Ecto neural progenitor cell (in vitro differentiated cells): ENCODE measurements around the gene COL16A1.
"Not testable (repeated sequence)": the region's sequence is repeated elsewhere in the genome, so short reads cannot be mapped to it uniquely, and the experiment has no call there.

Experiments
- DNase-seq: peaks from one replicate; pipeline ENCODE4 v3.0.0-alpha.2; 2018; ENCODE audit warnings: low spot score

COL16A1 gene

DNA sequence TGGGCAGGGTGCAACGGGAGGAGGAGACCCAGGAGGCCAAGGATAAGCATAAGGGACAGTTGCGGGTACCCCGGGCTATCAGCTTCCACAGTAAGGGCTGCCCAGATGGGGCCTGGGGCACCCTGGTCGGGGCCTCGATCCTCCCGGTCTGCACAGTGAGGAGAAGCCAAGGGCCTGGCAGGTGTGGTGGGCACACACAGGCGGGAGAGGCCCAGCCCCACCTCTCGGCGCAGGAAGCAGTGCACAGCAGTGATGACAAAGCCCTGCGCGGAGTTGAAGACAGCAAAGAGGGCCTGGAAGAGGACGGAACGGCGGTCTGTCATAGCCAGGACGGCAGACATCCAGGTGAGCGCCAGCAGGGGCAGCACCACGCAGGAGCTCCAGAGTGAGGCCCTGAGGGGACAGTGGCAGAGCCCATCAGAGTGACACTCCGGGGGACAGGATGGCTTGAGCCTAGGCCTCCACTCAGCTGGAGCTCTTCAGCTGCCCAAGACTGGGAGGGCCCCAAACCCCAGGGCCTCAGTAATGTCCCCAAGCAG, 29.0 kb upstream of the COL16A1 start:
- DNase-seq: no peak

DNA sequence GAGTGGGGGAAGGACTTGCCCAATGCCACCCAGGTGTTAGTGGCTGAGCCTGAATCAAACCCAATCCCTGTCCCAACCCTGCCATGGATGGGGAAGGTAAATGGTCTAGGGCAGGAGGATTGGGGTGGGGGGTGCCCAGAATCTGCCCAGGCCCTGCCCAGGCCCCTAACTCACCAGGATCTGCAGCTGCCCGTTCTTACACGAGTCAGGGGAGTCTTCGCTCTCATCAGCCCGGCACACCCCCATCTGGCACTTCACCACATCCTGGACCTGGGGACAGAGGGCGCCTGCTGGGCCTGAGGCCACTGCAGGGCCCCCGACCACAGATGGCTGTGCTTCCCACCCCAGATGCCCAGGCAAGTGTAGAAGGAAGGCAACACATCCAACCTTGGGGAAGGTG, 28.5 kb upstream of the COL16A1 start:
- DNase-seq: no peak

DNA sequence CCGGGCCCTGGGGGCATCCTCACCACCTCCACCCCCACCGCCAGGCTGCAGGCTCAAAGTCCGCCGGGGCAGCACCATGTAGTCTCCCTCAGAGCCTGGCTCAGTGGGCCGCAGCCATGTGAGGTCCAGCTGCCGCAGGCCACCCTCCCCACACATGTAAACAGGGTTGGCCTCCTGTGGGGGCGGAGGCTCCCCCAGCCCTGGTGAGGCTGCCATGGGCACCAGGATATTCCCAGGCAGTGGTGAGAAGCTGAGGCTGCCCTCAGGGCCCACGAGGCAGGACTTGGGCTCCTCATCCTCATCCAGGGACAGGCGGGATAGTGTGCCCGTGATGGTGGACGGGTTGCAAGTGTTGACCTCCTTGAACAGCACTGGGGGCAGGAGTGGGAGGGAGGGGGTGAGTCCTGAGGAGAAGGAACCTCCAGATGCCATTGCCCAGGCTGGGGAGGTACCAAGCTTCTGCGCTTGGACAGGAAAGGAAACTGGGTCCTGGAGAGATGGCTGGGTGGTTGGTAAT, 27.3 kb upstream of the COL16A1 start:
- DNase-seq: no peak

DNA sequence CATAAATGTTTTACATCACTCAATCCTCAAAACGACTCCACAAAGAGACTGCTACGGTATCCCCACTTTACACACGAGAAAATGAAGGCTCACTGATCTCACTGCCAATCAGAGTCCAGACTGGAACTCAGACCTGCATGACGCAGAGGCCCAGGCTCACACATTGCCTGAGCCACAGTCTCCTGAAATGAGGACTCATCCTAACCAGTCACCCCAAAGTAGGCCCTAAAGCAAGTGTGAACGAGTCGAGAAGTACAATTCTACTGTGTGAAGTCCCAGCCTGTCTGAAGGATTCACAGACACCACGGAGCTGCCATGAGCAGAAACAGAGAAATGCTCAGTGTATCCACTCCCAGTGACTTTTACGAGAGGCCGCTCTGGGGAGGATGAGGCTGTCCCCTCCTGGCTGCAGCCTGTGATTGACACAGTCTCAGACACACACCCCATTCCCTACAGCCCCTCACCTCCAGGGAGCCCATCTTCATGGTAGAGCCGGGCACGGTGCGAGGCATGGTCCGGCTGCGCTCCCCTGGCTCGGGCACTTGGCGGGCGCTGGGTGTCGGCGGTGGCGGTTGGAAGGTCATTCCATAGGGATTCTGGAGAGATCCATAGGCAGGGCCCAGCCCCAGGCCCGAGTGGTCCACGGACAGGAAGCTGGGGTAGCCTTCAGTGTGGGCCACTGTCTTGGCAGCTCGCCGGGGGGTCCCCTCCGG, 26.7 kb upstream of the COL16A1 start:
- DNase-seq: no peak

DNA sequence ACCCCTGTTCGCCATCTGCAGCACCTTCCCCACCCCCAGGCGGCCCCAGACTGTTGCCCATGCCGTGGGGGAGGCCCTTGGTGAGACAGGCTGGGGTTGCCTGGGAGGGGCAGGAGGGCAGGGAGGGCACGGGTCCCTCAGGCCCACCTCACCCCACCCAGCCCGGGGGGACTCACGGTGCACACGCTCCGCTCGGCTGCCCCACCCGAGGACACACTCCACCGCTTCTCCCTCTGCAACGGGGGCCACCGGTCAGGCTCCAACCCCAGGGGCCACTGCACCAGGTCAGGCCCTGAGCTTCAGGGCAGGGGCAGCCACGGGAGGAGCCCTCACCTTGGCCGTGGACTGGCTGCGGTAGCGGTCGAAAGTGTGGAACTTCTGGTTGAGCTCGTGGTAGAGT, 24.0 kb upstream of the COL16A1 start:
- no peak for DNase-seq

DNA sequence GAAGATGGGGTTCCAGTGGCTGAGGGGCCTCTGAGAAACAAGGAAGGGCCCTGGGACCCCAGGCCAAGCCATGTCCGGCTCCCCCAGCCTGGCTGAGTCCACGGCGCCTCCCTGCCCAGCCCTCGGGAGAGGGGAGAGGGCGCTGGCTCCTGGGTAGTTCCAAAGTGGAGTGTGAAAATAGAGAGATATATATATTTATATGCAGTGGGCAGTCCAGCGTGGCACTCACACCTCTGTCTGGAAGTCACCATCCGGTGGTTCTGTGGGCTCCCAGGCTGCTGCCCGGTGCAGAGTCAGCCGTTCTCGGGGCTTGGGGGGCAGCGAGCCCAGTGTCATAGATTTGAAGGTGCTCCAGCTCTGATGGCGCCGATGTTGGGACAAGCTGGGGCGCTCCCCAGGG, 23.4 kb upstream of the COL16A1 start:
- DNase-seq: no peak

DNA sequence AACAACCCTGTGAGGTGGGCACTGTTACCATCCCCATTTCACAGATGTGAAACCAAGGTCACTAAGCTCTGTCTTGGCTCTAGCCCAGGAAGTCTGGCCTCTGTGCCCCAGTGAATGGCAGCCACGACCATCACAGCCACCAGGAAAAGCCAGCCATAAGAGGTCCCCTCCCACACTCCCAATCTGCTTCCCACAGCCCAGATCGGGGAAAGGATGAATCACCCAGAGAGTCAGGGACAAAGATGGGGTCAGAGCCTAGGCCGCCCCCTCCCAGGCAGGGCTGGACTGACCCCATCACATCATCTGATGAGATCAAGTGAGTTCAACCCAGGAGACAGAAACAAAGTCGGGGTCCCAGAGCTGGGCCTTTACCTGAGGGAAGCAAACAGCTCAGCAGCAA, 22.9 kb upstream of the COL16A1 start:
- no peak for DNase-seq

DNA sequence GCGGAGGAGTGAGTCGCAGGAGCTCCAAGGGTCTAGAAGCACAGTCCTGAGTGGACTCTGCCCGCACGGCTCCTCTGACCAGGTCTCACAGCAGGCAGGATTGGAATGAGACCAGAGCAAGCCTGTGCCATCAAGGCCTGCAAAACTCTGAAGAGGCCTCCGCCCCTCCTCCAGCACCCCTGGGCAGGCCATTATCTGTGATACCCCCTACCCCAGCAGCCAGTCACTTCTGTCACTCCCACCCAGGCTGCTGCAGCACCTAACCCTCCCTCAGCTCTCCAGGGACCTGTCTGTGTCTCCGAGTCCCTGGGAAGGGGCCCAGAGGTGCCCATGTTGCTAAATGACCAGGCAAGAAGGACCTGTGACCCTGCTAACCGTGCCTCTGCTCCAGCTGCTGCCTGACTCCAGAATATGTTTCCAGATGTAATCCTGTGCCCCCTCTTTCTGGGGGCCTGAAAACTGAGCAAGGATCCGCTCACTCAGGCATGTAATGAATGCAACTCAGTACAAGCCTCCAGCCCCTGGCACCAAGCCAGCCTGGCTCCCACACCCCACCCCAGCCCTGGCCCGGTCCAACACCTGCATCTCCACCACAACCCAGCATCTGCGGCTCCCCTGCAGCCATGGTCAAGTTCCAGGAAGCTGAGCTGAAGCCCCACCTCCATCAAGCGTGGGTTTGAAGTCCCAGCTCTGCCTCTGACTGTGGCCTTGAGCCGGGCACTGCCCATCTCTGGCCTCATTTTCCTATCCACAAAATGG, 22.1 kb upstream of the COL16A1 start:
- DNase-seq: no peak

DNA sequence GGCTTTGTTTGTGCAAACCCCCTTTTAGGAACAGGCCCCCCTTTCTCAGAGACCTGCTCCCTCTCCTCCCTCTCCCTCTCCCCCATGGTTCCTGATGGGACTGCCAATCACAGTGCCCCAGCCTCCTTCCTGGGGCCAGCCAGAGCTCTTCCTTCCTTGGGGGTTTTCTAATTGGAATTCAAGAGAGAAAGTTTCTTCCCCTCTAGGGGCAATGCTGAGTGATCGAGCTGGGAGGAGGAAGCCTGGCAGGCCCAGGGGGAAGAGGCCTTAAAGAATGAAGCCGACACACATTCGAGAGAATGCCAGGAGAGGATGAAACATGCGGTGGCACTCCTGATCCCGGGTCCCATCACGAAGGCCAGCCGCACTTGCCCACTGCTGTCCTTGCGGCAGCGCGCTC, 21.3 kb upstream of the COL16A1 start:
- DNase-seq: no peak

DNA sequence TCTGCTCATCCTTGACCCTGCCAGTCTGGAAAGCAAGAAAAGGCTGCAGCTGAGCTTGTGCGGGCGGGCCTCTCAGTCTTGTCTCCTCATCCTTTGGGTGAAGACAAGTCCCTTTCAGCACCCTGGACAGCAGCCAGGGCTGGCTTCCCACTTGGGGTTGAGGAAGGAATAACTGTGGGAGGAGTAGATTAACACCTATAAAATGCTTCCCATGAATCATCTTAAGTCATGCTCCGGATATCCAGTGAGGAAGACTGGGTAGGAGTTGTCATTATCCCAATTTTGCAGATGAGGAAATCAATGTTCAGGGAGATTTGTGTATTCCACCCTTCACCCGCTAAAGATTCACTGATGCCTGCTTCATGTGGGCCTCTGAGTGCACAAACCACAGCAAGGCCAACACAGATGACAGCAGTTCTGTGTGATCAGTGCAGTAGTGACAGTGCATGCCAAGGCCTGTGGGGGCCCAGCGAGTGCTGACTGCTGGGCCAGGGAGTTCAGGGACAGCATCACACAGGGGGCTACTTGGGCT, 20.1 kb upstream of the COL16A1 start:
- DNase-seq: peak; percentile 87

DNA sequence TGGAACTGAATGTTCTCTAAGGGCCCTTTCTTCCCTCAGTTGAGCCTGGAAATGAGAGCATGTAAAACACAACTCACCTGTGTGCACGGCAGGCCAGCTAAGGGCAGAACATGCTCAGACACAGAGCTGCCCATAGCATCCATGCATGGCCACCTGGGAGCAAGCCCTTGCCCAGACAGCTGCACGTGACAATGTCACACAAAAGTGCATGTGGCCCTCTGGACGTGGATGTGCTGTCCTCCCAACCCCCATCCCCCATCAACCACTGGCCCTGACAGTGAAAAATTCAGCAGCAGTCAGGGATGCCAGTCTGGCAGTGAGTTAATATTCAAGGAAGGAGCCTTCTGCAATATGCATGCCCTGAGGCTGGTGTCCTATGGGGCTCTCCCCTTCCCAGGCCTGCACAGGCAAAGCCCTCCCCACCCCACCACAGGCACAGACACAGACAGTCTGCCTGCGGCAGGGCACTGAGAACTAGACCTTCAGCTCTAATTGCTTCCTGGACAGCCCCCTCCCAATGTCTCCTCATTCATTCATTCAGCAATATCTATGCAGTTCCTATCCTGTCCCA, 14.6 kb upstream of the COL16A1 start:
- DNase-seq: no peak

DNA sequence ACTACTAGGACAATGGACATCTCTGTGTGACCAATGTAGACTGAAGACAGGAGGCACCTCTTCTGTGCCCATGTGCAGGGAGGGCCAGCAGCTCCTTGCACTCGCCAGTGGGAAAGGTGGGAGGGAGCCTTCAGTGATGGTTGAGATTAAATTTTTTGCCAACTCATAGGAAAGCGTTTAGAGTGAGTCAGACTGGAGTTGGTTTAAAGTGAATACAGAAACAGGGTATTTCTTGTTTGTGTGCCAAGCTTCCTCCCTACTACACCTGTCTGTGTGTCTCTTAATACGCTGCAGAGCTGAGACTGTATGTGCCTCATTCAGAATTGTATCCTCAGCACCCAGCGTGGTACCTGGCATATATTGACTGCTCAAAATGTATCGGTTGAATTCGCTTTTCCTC, 13.5 kb upstream of the COL16A1 start:
- DNase-seq: no peak

DNA sequence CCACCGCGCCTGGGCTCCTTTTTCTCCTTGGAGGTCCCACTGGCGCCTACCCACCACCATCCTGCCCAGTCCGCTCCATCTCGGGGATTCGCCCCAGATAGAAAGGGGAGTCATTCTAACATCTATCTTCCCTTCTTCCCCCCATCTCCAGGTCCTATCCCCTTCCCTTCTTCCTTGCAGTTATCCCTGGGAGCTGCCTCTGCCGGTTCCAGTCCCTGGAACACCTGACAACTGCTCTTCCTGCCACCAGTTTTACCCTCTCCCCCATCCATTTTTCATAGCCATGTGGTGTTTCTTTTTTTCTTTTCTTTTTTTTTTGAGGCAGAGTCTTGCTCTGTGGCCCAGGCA, 12.0 kb upstream of the COL16A1 start:
- no peak for DNase-seq

DNA sequence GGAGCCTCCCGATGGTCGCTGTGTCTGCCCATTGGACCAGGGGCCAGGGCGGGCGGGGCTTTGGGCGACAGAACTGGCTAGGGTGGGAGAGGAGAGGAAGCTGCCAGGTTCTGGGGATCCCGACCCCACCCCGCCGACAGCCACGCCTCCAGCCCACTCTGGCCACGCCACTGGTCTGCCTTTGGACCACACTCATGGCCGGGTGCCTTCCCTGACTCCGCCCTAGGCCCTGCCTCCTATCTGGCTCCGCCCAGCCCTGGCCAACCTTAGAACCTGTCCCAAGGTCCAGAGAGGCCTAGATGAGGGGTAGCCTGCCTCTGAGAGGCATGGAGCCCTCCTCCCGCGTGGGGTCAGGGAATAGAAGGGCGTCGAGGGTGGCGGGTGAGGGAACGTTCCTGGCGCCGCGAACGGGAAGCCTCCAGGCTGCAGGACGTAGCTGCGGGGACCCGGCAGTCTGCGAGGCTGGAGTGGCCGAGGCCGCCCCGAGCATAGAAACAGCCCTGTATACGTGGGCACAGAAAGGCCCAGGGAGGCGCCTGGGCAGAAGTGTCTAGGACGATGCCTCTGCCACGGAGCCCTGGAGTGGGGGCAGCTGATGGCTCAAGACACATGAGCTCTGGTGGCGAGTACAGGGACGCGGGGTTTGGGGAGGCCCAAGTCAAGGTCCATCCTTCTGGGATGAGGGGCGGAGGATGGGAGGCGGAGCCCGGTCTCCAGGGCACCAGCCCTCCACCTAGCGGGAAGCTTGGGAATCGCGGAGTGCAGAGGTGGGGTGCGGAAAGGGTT, 11.5 kb upstream of the COL16A1 start:
- DNase-seq: peak; percentile 95

DNA sequence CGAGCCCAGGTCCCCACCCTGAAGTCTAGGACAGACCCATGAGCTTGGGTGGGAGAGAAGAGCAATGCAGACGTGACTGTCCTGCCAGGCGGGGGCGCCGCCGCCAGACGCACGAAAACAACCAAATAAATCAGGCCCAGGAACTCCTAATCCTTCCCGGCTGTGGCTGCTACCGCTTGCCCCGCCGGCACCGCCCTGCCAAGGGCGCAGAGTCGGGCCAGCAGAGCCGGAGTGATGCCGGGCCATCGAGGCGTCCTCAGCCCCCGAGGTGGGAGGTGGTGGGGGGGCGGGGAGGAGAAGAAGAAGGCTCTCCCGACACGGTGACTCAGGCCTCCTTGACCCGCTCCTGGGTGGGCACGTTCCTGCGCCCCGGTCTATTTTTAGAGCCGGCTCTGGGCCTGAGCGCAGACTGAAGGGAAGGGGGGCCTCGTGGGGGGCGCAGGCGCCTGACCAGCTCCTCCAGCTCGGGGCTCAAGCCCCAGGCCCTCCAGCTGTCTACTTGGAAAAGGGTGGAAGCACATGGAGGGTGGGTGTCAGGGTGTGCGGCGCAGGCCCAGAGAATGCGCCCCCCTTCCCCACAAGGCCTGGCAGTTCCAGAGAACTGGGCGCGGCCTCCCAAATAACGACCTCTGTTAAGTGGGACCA, 10.7 kb upstream of the COL16A1 start:
- DNase-seq: peak; percentile 86

DNA sequence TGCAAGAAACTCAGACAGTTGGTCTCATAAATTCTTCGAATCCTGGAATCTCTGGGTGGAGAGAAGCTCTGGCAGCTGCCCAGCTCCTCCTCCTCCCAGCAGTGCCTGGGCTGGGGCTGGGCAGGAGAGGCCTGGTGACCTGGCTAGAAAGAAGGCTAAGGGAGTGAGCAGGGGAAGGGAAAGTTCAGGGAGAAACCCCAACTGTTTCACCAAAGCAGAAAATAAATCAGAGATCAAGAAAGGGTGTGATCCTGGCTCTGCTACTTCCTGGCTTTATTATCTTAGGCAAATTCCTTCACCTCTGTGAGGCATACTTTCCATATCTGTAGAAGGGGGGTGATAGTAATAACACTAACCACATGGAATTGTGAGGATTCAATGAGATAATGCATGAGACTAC, 8.8 kb upstream of the COL16A1 start:
- DNase-seq: no peak

DNA sequence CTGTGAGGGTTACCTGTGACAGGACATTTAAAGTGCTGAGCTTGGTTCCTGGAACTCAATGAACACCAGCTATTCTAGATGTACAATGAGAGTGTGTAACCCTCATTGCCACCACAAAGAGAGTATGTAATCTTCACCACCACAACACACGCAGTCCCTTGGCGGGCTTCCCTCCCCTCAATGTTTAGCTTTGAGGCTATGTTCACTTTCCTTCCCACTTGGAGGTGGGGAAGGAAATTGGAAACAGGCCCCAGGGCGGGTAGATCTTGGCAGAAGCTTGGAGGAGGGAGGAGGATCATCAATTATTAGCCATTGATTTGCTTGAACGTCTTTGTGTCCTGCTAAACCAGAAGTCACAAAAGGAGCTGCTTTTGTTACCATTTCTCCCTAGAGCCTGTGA, 8.3 kb upstream of the COL16A1 start:
- no peak for DNase-seq

DNA sequence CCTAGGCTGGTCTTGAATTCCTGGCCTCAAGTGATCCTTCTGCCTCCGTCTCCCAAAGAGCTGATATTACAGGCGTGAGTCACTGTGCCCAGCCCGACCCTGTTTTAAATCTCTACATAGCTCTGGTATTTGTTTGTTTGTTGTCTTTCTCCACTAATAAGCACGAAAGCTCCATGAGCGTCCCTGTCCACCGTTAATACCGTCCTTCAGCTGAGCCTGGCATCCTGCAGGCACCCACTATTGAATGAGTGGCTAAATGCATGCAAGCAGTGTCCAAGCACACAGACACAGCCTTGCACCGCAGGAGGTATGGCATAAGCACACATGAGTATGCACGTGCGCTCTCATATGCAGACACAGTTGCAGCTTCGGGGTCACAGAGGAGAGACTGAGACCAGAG, 4.5 kb upstream of the COL16A1 start:
- DNase-seq: no peak

DNA sequence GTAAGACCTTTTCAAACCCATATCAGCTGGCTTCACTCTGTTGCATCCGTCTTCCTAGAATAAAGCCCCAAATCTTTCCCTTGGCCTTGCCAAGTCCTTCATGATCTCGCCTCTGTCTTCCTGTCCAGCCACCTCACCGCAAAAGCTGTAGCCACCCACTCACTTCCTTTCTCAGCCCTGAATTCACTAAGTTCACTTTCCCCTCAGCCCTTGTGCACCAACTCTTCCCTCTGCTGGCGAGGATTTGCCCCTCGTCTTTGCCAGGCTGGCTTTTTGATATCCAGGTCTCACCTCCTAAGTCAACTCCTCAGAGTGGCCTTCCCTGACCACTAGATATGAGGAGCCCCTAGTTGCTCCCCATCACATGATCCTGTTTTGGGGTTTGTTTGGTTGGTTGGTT, 3.9 kb upstream of the COL16A1 start:
- no peak for DNase-seq

DNA sequence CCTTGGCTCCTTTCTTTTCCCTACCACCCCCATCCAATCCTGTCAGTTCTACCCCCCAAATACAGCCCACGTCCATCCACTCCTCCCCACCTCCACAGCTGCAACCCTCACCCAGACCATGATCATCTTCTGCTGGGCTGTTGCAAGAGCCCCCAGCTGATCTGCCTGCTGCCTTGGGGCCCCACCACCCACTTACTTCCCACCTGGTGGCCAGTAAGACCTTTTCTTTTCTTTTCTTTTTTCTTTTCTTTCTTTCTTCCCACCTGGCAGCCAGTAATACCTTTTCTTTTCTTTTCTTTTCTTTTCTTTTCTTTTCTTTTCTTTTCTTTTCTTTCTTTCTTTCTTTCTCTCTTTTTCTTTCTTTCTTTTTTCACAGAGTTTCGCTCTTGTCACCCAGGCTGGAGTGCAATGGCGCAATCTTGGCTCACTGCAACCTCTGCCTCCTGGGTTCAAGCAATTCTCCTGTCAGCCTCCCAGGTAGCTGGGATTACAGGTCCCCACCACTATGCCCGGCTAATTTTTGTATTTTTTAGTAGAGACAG, 3.3 kb upstream of the COL16A1 start:
- not testable (repeated sequence) for DNase-seq

DNA sequence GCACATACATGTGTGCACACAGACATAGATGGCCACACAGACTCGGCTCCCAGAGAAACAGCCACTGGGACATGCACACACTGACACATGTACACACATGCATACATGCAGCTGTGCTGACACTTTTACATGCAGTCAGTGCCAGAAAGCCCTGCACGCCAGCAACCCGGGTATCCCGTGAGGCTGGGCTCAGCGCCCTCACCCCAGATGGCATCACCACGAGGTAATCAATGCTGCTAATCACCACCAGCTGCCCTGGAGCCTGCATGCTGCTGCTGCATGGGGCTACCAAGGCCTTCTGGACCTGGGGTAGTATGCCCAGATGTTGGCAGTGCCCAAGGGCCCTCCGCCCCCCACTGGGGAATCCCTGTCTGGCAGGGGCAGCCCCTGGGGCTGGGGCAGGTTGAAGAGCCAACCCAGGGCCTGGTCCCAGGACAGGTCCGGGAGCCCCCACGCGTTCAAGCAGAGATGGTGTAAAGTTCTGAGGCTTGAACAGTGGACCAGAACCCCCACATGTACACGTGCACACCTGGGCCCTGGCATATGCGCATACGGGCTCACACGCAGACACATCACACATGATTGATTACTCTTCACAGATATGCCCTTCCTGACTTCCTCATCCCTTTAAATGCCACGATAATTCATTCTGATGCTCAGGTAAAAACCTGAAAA, 2.7 kb upstream of the COL16A1 start:
- DNase-seq: no peak
